H1 (cell line): ENCODE measurements around the gene TMEM128.
"Not testable (repeated sequence)": the region's sequence is repeated elsewhere in the genome, so short reads cannot be mapped to it uniquely, and the experiment has no call there.

Experiments
- CTCF ChIP-seq, 3 experiments: IDR thresholded peaks; 1 replicate in 2 of 3; 2 replicates in 1 of 3; pipeline versions ENCODE4 v1.5.1 to v1.6.1; 2011; ENCODE audit warnings: low read length in 3 of 3, mild to moderate bottlenecking in 3 of 3, inconsistent platforms in 2 of 3, low read depth in 1 of 3, moderate library complexity in 1 of 3; ENCODE audit not compliant: insufficient read depth in 1 of 3; ENCODE audit errors: control extremely low read depth in 1 of 3
- HDAC6 ChIP-seq: IDR thresholded peaks from one replicate; pipeline ENCODE4 v1.7.1; 2012; ENCODE audit warnings: low read depth, mild to moderate bottlenecking, inconsistent platforms, low read length, moderate library complexity
- SIN3A ChIP-seq, 2 experiments: IDR thresholded peaks in 1 of 2; conservative IDR thresholded peaks in 1 of 2; 2 replicates each; pipeline ENCODE4 v1.6.1; 2011 to 2012; ENCODE audit warnings: low read length in 2 of 2, improper control_type of control experiment in 1 of 2, low read depth in 1 of 2, mild to moderate bottlenecking in 1 of 2
- SIRT6 ChIP-seq: IDR thresholded peaks from one replicate; pipeline ENCODE4 v1.7.1; 2012; ENCODE audit warnings: low read length, inconsistent platforms

DNA sequence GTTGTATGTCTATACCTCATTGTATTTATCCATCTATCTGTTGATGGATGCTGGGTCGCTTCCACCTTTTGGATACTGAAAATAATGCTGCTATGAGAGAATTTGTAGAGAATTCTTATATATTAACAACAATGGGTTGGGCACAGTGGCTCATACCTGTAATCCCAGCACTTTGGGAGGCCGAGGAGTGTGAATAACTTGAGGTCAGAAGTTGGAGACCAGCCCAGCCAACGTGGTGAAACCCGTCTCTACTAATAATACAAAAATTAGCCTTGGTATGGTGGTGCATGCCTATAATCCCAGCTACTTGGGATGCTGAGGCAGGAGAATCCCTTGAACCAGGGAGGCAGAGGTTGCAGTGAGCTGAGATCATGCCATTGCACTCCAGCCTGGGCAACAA lies 34.3 kb downstream of the TMEM128 start:
- not testable (repeated sequence) for TF ChIP-seq SIRT6; CTCF (IDR thresholded peaks at IDR 0.05; ENCODE audit: control extremely low read depth in 1 of 3, insufficient read depth in 1 of 3, low read depth in 1 of 3, low read length in 3 of 3); SIN3A (conservative IDR thresholded peaks at IDR 0.05 in 1 of 2, IDR thresholded peaks at IDR 0.05 in 1 of 2; ENCODE audit: low read depth in 1 of 2, low read length in 2 of 2); HDAC6
